Neural cell (in vitro differentiated cells): ENCODE measurements around the gene PRAC2. TPM values are rescaled to one million over a fixed set of nuclear protein-coding genes. Genes with fewer than 3 reads are reported as not detected.

Experiments
- H2AFZ ChIP-seq: fragments of 200-600, 300-800 bp; sonication (generic), shearing (Covaris generic); 2 replicates; pipeline ENCODE4 v1.6.0; 2014; ENCODE audit warnings: low read depth, mild to moderate bottlenecking, antibody characterized with exemption, low read length, moderate library complexity
- H3F3A ChIP-seq: fragments of 200-600 bp; shearing (Covaris generic); 2 replicates; pipeline ENCODE4 v1.6.1; 2016; ENCODE audit warnings: mild to moderate bottlenecking, moderate library complexity, mixed read lengths, antibody characterized with exemption, low read length; ENCODE audit not compliant: insufficient read depth, poor library complexity, severe bottlenecking
- H3K27ac ChIP-seq: fragments of 200-600, 300-800 bp; sonication (generic), shearing (Covaris generic); 2 replicates; pipeline ENCODE4 v1.5.1; 2014; ENCODE audit warnings: mild to moderate bottlenecking, low read length, moderate library complexity
- H3K27me3 ChIP-seq: fragments of 300-800, 200-600 bp; sonication (generic), shearing (Covaris generic); 2 replicates; pipeline ENCODE4 v1.6.0; 2014; ENCODE audit warnings: mild to moderate bottlenecking, low read depth, low read length, moderate library complexity; ENCODE audit not compliant: insufficient read depth
- H3K36me3 ChIP-seq: fragments of 300-800, 200-600 bp; sonication (generic), shearing (Covaris generic); 2 replicates; pipeline ENCODE4 v1.5.1; 2014; ENCODE audit warnings: mild to moderate bottlenecking, antibody characterized with exemption, low read length, moderate library complexity; ENCODE audit not compliant: insufficient read depth
- H3K4me2 ChIP-seq: fragments of 300-800, 200-600 bp; sonication (generic), shearing (Covaris generic); 2 replicates; pipeline ENCODE4 v1.6.0; 2014; ENCODE audit warnings: mild to moderate bottlenecking, low read length
- H3K4me3 ChIP-seq: fragments of 300-800, 200-600 bp; sonication (generic), shearing (Covaris generic); 2 replicates; pipeline ENCODE4 v1.5.1; 2014; ENCODE audit warnings: mild to moderate bottlenecking, low read length, moderate library complexity
- H3K79me2 ChIP-seq: fragments of 200-600 bp; shearing (Covaris generic); replicated peaks from 2 replicates; pipeline ENCODE4 v1.6.0; 2014; ENCODE audit warnings: mild to moderate bottlenecking, low read length, moderate library complexity; ENCODE audit not compliant: insufficient read depth
- H3K9ac ChIP-seq: fragments of 300-800, 200-600 bp; sonication (generic), shearing (Covaris generic); 2 replicates; pipeline ENCODE4 v1.6.1; 2016; ENCODE audit warnings: mild to moderate bottlenecking, low read length, mixed read lengths
- H3K9me2 ChIP-seq: fragments of 200-600 bp; shearing (Covaris generic); 2 replicates; pipeline ENCODE4 v1.6.1; 2016; ENCODE audit warnings: mild to moderate bottlenecking, low read length, mixed read lengths; ENCODE audit not compliant: insufficient read depth
- H3K9me3 ChIP-seq: fragments of 200-600, 300-800 bp; sonication (generic), shearing (Covaris generic); 2 replicates; pipeline ENCODE4 v1.6.1; 2016; ENCODE audit warnings: mild to moderate bottlenecking, mixed run types, low read length, moderate library complexity, mixed read lengths
- H4K20me1 ChIP-seq: fragments of 200-600 bp; shearing (Covaris generic); 2 replicates; pipeline ENCODE4 v1.6.1; 2016; ENCODE audit warnings: mild to moderate bottlenecking, mixed run types; ENCODE audit not compliant: insufficient read depth
- EP300 ChIP-seq: fragments of 450-650 bp; conservative IDR thresholded peaks from 2 replicates; pipeline ENCODE4 v1.6.1; 2014; ENCODE audit warnings: antibody characterized with exemption, mild to moderate bottlenecking, moderate library complexity; ENCODE audit not compliant: poor library complexity, severe bottlenecking
- EZH2 ChIP-seq: fragments of 200-600, 300-800 bp; shearing (Covaris generic), sonication (generic); IDR thresholded peaks from 2 replicates; pipeline ENCODE4 v1.6.1; 2014; ENCODE audit warnings: antibody characterized with exemption, low read length, borderline replicate concordance, mild to moderate bottlenecking; ENCODE audit not compliant: insufficient read depth, poor library complexity, severe bottlenecking
- MXI1 ChIP-seq: fragments of 450-650 bp; conservative IDR thresholded peaks from 2 replicates; pipeline ENCODE4 v1.6.1; 2014; ENCODE audit warnings: antibody characterized with exemption, mild to moderate bottlenecking; ENCODE audit not compliant: poor library complexity, severe bottlenecking
- POLR2AphosphoS5 ChIP-seq: IDR thresholded peaks from 2 replicates; pipeline ENCODE4 v1.6.1; 2012
- RAD21 ChIP-seq: fragments of 450-650 bp; conservative IDR thresholded peaks from 2 replicates; pipeline ENCODE4 v1.6.1; 2014; ENCODE audit warnings: antibody characterized with exemption, mild to moderate bottlenecking, moderate library complexity
- SMC3 ChIP-seq: fragments of 450-650 bp; conservative IDR thresholded peaks from 2 replicates; pipeline ENCODE4 v1.6.1; 2014; ENCODE audit warnings: antibody characterized with exemption, mild to moderate bottlenecking, moderate library complexity; ENCODE audit not compliant: poor library complexity
- TAF1 ChIP-seq: IDR thresholded peaks from 2 replicates; pipeline ENCODE4 v1.6.1; 2012; ENCODE audit warnings: low read depth
- polyA minus RNA-seq: library from RNA; depleted of rRNA, polyadenylated mRNA; stranded (reverse); fragments of >200 nt; gene quantifications from 2 replicates; pipeline ENCODE4 v1.2.3, GENCODE V29; 2014
- polyA plus RNA-seq: library from polyadenylated mRNA; depleted of rRNA; stranded (reverse); fragments of >200 nt; gene quantifications from 2 replicates; pipeline ENCODE4 v1.2.3, GENCODE V29; 2014
- TF ChIP-seq, protein P1 (sequence below): fragments of 450-650 bp; IDR thresholded peaks from 2 replicates; pipeline ENCODE4 v1.5.1; 2014; ENCODE audit warnings: antibody characterized with exemption, mild to moderate bottlenecking, moderate library complexity; ENCODE audit not compliant: poor library complexity, severe bottlenecking
- TF ChIP-seq, protein P2 (sequence below): IDR thresholded peaks from 2 replicates; pipeline ENCODE4 v1.6.1; 2012; ENCODE audit warnings: borderline replicate concordance

PRAC2 gene
- not detected in 2 replicates for polyA plus RNA-seq
- polyA minus RNA-seq: not detected in 2 replicates

DNA sequence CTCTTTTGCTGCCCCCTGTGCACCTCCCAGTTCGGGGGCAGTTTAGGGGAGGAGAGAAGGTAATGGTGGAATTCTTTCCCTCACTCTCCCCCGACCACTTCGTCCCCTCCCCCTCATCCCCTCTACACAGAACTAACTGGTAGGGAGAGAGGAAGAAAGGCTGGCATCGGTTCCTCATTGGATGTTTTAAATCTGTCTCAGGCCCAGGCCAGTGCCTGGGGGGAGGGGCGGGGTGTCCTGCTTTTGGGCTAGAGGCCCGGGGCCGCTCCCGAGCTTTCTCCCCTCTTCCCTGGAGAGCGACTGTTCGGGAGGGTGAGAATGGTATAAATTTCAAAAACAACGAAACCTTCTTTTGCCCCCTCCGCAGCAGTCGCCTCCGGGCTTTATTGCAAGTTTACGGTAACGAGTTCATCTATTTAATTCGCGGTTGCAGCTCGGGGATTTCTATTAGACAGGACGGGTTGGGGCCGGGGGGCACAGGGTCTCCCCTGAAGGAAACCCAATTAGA lies at the start of gene PRAC2:
Gene PRAC2 (plus strand): TSS at position 271 of the 508 bp plus-strand sequence. CDS start 1,226 bp downstream, outside the sequence.
- Histone ChIP-seq H3K9me3 (peaks cover 9% of the 10 kb centered on the region), H2AFZ (no peak within 1 kb of the TSS), H3K36me3 (no peaks in the 10 kb centered on the region), H3K4me2 (no peak within 1 kb of the TSS), H4K20me1 (no peaks in the 10 kb centered on the region), H3K27me3 (peaks cover 100% of the 10 kb centered on the region), H3K4me3 (no peak within 1 kb of the TSS), H3K9ac (no peak within 1 kb of the TSS), H3F3A (no peaks in the 10 kb centered on the region), H3K9me2 (no peaks in the 10 kb centered on the region), H3K27ac (no peak within 1 kb of the TSS), H3K79me2 (no peaks in the 10 kb centered on the region)
- no peak for TF ChIP-seq POLR2AphosphoS5
- no peak for TF ChIP-seq SMC3
- no peak for TF ChIP-seq MXI1
- no peak for TF ChIP-seq TAF1

GRCh38 chr17:48676963-48677558 lies 45.9 kb upstream of the PRAC2 start:
- Histone ChIP-seq H3K27me3 (peaks cover 70% of the 10 kb centered on the region), H3K27ac (no peak overlapping the region)
- TF ChIP-seq POLR2AphosphoS5 (no peak), TAF1 (no peak), EP300 (no peak), RAD21 (no peak), EZH2 (no peak), SMC3 (no peak), MXI1 (no peak)
- TF ChIP-seq, protein P1, sequence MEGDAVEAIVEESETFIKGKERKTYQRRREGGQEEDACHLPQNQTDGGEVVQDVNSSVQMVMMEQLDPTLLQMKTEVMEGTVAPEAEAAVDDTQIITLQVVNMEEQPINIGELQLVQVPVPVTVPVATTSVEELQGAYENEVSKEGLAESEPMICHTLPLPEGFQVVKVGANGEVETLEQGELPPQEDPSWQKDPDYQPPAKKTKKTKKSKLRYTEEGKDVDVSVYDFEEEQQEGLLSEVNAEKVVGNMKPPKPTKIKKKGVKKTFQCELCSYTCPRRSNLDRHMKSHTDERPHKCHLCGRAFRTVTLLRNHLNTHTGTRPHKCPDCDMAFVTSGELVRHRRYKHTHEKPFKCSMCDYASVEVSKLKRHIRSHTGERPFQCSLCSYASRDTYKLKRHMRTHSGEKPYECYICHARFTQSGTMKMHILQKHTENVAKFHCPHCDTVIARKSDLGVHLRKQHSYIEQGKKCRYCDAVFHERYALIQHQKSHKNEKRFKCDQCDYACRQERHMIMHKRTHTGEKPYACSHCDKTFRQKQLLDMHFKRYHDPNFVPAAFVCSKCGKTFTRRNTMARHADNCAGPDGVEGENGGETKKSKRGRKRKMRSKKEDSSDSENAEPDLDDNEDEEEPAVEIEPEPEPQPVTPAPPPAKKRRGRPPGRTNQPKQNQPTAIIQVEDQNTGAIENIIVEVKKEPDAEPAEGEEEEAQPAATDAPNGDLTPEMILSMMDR: no peak
- TF ChIP-seq, protein P2, sequence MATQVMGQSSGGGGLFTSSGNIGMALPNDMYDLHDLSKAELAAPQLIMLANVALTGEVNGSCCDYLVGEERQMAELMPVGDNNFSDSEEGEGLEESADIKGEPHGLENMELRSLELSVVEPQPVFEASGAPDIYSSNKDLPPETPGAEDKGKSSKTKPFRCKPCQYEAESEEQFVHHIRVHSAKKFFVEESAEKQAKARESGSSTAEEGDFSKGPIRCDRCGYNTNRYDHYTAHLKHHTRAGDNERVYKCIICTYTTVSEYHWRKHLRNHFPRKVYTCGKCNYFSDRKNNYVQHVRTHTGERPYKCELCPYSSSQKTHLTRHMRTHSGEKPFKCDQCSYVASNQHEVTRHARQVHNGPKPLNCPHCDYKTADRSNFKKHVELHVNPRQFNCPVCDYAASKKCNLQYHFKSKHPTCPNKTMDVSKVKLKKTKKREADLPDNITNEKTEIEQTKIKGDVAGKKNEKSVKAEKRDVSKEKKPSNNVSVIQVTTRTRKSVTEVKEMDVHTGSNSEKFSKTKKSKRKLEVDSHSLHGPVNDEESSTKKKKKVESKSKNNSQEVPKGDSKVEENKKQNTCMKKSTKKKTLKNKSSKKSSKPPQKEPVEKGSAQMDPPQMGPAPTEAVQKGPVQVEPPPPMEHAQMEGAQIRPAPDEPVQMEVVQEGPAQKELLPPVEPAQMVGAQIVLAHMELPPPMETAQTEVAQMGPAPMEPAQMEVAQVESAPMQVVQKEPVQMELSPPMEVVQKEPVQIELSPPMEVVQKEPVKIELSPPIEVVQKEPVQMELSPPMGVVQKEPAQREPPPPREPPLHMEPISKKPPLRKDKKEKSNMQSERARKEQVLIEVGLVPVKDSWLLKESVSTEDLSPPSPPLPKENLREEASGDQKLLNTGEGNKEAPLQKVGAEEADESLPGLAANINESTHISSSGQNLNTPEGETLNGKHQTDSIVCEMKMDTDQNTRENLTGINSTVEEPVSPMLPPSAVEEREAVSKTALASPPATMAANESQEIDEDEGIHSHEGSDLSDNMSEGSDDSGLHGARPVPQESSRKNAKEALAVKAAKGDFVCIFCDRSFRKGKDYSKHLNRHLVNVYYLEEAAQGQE: no peak

More at GRCh38 chr17:48676963-48677558, 45.9 kb upstream of the PRAC2 start:
- Histone ChIP-seq H4K20me1 (no peaks in the 10 kb centered on the region), H3K4me3 (no peak overlapping the region), H3K9me2 (no peaks in the 10 kb centered on the region), H3K79me2 (no peaks in the 10 kb centered on the region), H3K9ac (no peak overlapping the region), H2AFZ (no peak overlapping the region), H3F3A (no peaks in the 10 kb centered on the region), H3K9me3 (no peaks in the 10 kb centered on the region), H3K4me2 (no peak overlapping the region), H3K36me3 (no peaks in the 10 kb centered on the region)
